ENCODE data around the gene CCDC88B. TPM values are rescaled to one million over a fixed set of nuclear protein-coding genes. Genes with fewer than 3 reads are reported as not detected.

Gene CCDC88B
- total RNA-seq, 1 experiment from 2014 or later, result 17.1 TPM

DNA sequence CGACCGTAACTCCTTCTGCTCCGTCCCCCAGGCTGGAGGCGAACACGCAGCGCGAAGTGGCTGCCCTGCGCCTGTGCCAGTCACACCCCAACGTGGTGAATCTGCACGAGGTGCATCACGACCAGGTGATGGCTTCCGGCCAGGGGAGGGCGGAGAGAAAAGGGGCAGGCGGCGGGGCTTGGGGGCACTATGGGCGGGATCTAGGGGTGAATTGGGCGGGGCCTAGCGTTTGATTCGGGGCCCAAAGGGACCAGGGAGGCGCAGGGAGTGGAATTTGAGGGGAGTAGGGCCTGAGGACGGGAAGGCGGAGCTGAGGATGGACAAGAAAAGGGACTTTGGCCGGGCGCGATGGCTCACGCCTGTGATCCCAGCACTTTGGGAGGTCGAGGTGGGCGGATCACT, 28.7 kb downstream of the CCDC88B start:
- ChIA-PET CTCF (interaction anchor here (0.5 to 0.6 kb wide), 2 partner anchors 8 to 70 kb away, joined by 4 to 12 read pairs; no protein-coding TSS in a partner anchor), POLR2A (no interaction called here)
- Histone ChIP-seq H3K4me1 (ENCODE audit: control insufficient read depth, insufficient read depth, low read length) (peaks cover 5% of the 10 kb centered on the region; the same call in 1 of the 2 replicates), H3K9me3 (ENCODE audit: control insufficient read depth, insufficient read depth, low read depth, low read length) (no peaks in the 10 kb centered on the region), H3K27me3 (ENCODE audit: control insufficient read depth, insufficient read depth, low read length) (no peaks in the 10 kb centered on the region), H3K4me3 (ENCODE audit: low read depth in 2 of 2, low read length in 2 of 2) (no peak overlapping the region), H3K27ac (ENCODE audit: low read length) (no peak overlapping the region), H3K36me3 (ENCODE audit: control insufficient read depth, insufficient read depth, low read length) (peaks cover 2% of the 10 kb centered on the region; the same call in 1 of the 2 replicates)
- ATAC-seq, result no peak
- intact Hi-C loops (cut with micrococcal nuclease; ENCODE audit: unreplicated experiment) (no loop called here), in situ Hi-C loops (cut with HindIII; ENCODE audit: low pct_unique_long_range_greater_than_20kb, low sequenced_read_pairs) (no loop called here)
- TF ChIP-seq, protein P1, sequence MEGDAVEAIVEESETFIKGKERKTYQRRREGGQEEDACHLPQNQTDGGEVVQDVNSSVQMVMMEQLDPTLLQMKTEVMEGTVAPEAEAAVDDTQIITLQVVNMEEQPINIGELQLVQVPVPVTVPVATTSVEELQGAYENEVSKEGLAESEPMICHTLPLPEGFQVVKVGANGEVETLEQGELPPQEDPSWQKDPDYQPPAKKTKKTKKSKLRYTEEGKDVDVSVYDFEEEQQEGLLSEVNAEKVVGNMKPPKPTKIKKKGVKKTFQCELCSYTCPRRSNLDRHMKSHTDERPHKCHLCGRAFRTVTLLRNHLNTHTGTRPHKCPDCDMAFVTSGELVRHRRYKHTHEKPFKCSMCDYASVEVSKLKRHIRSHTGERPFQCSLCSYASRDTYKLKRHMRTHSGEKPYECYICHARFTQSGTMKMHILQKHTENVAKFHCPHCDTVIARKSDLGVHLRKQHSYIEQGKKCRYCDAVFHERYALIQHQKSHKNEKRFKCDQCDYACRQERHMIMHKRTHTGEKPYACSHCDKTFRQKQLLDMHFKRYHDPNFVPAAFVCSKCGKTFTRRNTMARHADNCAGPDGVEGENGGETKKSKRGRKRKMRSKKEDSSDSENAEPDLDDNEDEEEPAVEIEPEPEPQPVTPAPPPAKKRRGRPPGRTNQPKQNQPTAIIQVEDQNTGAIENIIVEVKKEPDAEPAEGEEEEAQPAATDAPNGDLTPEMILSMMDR (IDR thresholded peaks at IDR 0.05), result no peak
- TF ChIP-seq TCF7L2 (IDR thresholded peaks at IDR 0.05; ENCODE audit: low read depth, low read length), result no peak
- TF ChIP-seq SIN3A (IDR thresholded peaks at IDR 0.05; ENCODE audit: borderline replicate concordance, insufficient read depth, low read depth, low read length), result no peak
- no peak for TF ChIP-seq POLR2AphosphoS5 (IDR thresholded peaks at IDR 0.05; ENCODE audit: low read depth, low read length)
- DNase-seq (ENCODE audit: low read depth, low spot score), result no peak
- no TSS peak for BruUV-seq (replicated peaks)

DNA sequence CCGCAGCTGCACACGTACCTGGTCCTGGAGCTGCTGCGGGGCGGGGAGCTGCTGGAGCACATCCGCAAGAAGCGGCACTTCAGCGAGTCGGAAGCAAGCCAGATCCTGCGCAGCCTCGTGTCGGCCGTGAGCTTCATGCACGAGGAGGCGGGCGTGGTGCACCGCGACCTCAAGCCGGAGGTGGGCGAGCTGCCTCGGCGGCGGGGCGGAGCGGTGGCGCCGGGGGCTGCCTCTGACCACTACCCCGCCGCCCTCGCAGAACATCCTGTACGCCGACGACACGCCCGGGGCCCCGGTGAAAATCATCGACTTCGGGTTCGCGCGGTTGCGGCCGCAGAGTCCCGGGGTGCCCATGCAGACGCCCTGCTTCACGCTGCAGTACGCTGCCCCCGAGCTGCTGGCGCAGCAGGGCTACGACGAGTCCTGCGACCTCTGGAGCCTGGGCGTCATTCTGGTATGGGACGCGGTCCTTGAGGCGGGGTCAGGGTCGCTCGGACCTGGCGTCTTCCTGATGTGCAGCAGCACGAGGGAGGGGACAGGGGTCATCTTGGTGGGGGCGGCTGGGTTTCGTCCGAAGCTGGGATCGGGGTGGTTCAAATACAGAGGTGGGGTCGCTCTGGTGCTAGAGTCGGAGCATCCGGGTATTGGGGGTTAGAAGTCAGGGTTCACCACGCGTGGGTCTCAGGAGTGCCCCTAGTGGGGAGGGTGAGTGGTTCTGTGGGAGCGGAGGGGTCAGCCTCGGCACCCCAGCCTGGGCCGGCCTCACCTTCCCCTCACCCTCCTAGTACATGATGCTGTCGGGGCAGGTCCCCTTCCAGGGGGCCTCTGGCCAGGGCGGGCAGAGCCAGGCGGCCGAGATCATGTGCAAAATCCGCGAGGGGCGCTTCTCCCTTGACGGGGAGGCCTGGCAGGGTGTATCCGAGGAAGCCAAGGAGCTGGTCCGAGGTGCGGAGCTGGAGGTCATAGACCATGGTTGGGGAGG, 29.7 kb downstream of the CCDC88B start:
- Histone ChIP-seq H3K4me1 (ENCODE audit: control insufficient read depth, insufficient read depth, low read length) (peaks cover 5% of the 10 kb centered on the region; the same call in 1 of the 2 replicates), H3K9me3 (ENCODE audit: control insufficient read depth, insufficient read depth, low read depth, low read length) (no peaks in the 10 kb centered on the region), H3K27ac (ENCODE audit: low read length) (no peak overlapping the region), H3K36me3 (ENCODE audit: control insufficient read depth, insufficient read depth, low read length) (peaks cover 2% of the 10 kb centered on the region; the same call in 1 of the 2 replicates), H3K27me3 (ENCODE audit: control insufficient read depth, insufficient read depth, low read length) (no peaks in the 10 kb centered on the region), H3K4me3 (ENCODE audit: low read depth in 2 of 2, low read length in 2 of 2) (no peak overlapping the region)
- no peak for ATAC-seq
- TF ChIP-seq SIN3A (IDR thresholded peaks at IDR 0.05; ENCODE audit: borderline replicate concordance, insufficient read depth, low read depth, low read length), result no peak
- TF ChIP-seq POLR2AphosphoS5 (IDR thresholded peaks at IDR 0.05; ENCODE audit: low read depth, low read length), result no peak
- ChIA-PET POLR2A (interaction anchor here (0.6 kb wide), 1 partner anchor 9 kb away, joined by 3 read pairs; no protein-coding TSS in a partner anchor), CTCF (interaction anchor here (0.6 to 0.7 kb wide), 2 partner anchors 21 to 69 kb away, joined by 6 to 12 read pairs; no protein-coding TSS in a partner anchor)
- BruUV-seq (replicated peaks), result no TSS peak
- in situ Hi-C loops (cut with HindIII; ENCODE audit: low pct_unique_long_range_greater_than_20kb, low sequenced_read_pairs), result no loop called here
- intact Hi-C loops (cut with micrococcal nuclease; ENCODE audit: unreplicated experiment), result no loop called here
- DNase-seq (ENCODE audit: low read depth, low spot score), result no peak

DNA sequence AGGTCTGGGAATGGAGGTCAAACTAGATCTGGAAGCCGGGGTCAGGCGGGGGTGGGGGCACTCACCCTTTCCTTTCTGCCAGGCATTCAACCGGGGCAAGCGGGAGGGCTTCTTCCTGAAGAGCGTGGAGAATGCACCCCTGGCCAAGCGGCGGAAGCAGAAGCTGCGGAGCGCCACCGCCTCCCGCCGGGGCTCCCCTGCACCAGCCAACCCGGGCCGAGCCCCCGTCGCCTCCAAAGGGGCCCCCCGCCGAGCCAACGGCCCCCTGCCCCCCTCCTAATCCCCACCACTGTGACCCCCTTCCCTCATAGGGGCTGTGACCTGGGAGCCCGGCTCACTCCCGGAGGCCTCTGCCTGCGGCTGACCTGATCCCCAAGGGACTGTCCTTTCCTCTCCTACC, 31.2 kb downstream of the CCDC88B start:
- H3K27me3 ChIP-seq (ENCODE audit: control insufficient read depth, insufficient read depth, low read length), result no peaks in the 10 kb centered on the region
- BruUV-seq (replicated peaks), result no TSS peak
- ChIA-PET CTCF (no interaction called here), POLR2A (no interaction called here)
- TF ChIP-seq, protein P1 (IDR thresholded peaks at IDR 0.05), result no peak
- no peak for TF ChIP-seq TCF7L2 (IDR thresholded peaks at IDR 0.05; ENCODE audit: low read depth, low read length)
- no peak for TF ChIP-seq POLR2AphosphoS5 (IDR thresholded peaks at IDR 0.05; ENCODE audit: low read depth, low read length)
- TF ChIP-seq SIN3A (IDR thresholded peaks at IDR 0.05; ENCODE audit: borderline replicate concordance, insufficient read depth, low read depth, low read length), result no peak
- TF ChIP-seq, protein P2, sequence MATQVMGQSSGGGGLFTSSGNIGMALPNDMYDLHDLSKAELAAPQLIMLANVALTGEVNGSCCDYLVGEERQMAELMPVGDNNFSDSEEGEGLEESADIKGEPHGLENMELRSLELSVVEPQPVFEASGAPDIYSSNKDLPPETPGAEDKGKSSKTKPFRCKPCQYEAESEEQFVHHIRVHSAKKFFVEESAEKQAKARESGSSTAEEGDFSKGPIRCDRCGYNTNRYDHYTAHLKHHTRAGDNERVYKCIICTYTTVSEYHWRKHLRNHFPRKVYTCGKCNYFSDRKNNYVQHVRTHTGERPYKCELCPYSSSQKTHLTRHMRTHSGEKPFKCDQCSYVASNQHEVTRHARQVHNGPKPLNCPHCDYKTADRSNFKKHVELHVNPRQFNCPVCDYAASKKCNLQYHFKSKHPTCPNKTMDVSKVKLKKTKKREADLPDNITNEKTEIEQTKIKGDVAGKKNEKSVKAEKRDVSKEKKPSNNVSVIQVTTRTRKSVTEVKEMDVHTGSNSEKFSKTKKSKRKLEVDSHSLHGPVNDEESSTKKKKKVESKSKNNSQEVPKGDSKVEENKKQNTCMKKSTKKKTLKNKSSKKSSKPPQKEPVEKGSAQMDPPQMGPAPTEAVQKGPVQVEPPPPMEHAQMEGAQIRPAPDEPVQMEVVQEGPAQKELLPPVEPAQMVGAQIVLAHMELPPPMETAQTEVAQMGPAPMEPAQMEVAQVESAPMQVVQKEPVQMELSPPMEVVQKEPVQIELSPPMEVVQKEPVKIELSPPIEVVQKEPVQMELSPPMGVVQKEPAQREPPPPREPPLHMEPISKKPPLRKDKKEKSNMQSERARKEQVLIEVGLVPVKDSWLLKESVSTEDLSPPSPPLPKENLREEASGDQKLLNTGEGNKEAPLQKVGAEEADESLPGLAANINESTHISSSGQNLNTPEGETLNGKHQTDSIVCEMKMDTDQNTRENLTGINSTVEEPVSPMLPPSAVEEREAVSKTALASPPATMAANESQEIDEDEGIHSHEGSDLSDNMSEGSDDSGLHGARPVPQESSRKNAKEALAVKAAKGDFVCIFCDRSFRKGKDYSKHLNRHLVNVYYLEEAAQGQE (IDR thresholded peaks at IDR 0.05; ENCODE audit: insufficient read depth in 1 of 2, low read depth in 2 of 2, low read length in 1 of 2), result no peak
- H3K9me3 ChIP-seq (ENCODE audit: control insufficient read depth, insufficient read depth, low read depth, low read length), result no peaks in the 10 kb centered on the region
- H3K4me1 ChIP-seq (ENCODE audit: control insufficient read depth, insufficient read depth, low read length), result peaks cover 5% of the 10 kb centered on the region; the same call in 1 of the 2 replicates
- intact Hi-C loops (cut with micrococcal nuclease; ENCODE audit: unreplicated experiment) (no loop called here), in situ Hi-C loops (cut with HindIII; ENCODE audit: low pct_unique_long_range_greater_than_20kb, low sequenced_read_pairs) (no loop called here)
- ATAC-seq (no peak), DNase-seq (ENCODE audit: low read depth, low spot score) (no peak)
- no peak overlapping the region for H3K27ac ChIP-seq (ENCODE audit: low read length)
- H3K36me3 ChIP-seq (ENCODE audit: control insufficient read depth, insufficient read depth, low read length), result 0 out of 2 replicates have a peak, but pooled peaks cover 2% of the 10 kb centered on the region
- H3K4me3 ChIP-seq (ENCODE audit: low read depth in 2 of 2, low read length in 2 of 2), result no peak overlapping the region

Data from Panc1 (cell line).